HG03175 (cell line): ENCODE results near the gene TBC1D2B.
A peak's percentile ranks its signal among the peaks of the same experiment; 100 is the strongest.

Experiments
- ATAC-seq: cut with Tn5 transposase; IDR thresholded peaks from one replicate; pipeline ENCODE4 v1.9.1; 2021; ENCODE audit warnings: mild to moderate bottlenecking, moderate library complexity; ENCODE audit not compliant: unreplicated experiment

The TBC1D2B gene

GRCh38 chr15:78077053-78077870 lies at the start of gene TBC1D2B:
Gene TBC1D2B (minus strand): TSS chr15:78077711. CDS start chr15:78077652, 59 bp downstream.
- peak; percentile 66 for ATAC-seq

- ATAC-seq, result no peak
Measured at GRCh38 chr15:78125267-78125666, 47.8 kb upstream of the TBC1D2B start.

GRCh38 chr15:78120523-78120922 lies 43.0 kb upstream of the TBC1D2B start:
- ATAC-seq, result no peak

DNA sequence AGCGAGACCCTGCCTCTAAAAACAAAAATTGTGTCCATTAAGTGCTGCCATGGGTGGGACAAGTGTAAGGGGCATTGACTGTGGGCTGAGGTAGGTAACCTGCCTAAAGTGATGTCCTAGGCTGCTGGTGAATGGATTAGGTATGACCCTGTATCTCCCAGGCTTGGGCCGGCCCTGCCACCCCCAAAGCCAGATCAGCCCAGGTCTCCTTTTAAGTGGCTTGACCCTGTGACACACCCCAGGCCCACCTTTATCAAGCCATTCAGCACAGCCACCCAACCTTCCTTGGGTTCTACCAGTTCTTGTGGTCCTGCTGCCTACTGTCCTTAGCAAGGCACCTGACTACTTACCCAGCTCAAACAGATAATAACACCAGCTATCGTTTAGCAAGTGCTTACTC lies 35.0 kb upstream of the TBC1D2B start:
- ATAC-seq, result no peak

DNA sequence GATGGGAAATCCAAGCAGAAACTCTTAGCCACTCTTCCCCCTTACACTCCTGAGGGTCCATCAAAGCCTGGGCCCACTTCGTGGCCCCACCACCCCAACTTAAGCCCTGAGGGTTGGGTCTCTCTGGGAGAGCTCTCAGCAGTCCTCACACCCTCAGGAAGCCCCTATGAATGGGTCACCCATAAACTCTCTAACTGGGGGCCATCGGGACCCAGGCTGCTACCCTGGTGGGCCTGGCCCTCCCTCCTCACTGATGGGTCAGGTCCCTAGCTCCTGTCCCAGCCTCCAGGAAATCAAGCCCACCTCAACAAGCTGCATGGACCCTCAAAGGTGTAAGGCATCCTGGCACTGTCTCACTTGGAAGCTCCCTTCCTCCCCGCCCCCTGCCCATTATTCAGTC lies 34.3 kb upstream of the TBC1D2B start:
- ATAC-seq, result no peak

- no peak for ATAC-seq
Measured at GRCh38 chr15:78110916-78111475, 33.5 kb upstream of the TBC1D2B start.

GRCh38 chr15:78110096-78110495 lies 32.6 kb upstream of the TBC1D2B start:
- ATAC-seq, result no peak

- ATAC-seq, result no peak
Measured at GRCh38 chr15:78109156-78109555, 31.6 kb upstream of the TBC1D2B start.

GRCh38 chr15:78108300-78109084 lies 31.0 kb upstream of the TBC1D2B start:
- peak; percentile 53 for ATAC-seq

DNA sequence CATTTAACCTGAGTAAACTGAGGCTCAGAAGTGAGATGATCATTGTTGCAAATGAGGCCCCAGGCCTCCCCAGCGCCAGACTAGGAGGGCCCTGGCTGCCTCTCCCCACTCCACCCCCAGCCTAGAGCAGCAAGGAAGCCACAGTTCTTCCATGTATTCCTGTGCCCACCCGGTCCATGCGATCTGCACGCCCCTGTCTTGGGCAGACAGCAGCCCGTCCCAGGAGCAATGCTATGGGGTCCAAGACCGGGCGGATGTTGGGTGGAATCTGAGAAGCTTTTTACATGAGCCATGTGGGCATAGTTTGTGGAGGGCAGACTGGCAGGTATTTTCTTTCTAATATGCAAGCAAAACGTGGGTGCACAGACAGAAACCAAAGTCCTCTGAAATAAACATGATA lies 30.0 kb upstream of the TBC1D2B start:
- ATAC-seq, result no peak

DNA sequence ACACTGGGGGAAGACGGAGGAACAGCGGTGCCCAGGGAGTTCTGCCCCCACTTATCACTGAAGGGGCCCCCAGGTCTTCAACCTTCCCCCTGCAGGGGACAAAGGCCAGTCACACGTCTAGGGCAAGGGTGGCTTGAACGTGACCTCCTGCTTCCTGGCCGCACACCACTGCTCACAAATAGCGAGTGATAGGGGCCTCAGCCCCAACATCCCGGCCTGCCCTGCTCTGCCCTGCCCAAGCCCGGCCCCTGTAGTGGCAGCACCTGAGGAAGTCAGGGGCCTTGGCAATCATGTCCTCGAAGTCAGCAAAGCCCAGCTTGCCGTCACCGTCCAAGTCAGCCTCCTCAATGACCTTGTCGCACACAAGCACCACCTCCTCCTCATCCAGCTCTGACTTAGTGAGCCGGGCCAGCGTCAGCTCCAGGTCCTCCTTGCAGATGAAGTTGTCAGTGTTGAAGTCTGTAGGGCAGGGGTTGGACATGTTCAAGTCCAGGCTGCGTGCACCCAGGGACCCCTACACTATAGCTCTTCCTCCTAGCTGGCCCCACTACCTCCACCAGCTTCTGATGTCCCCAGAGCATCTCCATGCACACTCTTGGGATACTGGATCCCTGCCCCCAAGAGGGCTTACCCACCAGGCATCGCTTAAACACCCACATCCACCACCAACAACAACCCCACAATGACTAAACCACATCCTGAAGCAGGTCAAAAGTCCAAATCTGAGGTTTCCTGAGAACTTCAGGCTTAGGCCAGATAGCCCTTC lies 28.1 kb upstream of the TBC1D2B start:
- ATAC-seq, result no peak

DNA sequence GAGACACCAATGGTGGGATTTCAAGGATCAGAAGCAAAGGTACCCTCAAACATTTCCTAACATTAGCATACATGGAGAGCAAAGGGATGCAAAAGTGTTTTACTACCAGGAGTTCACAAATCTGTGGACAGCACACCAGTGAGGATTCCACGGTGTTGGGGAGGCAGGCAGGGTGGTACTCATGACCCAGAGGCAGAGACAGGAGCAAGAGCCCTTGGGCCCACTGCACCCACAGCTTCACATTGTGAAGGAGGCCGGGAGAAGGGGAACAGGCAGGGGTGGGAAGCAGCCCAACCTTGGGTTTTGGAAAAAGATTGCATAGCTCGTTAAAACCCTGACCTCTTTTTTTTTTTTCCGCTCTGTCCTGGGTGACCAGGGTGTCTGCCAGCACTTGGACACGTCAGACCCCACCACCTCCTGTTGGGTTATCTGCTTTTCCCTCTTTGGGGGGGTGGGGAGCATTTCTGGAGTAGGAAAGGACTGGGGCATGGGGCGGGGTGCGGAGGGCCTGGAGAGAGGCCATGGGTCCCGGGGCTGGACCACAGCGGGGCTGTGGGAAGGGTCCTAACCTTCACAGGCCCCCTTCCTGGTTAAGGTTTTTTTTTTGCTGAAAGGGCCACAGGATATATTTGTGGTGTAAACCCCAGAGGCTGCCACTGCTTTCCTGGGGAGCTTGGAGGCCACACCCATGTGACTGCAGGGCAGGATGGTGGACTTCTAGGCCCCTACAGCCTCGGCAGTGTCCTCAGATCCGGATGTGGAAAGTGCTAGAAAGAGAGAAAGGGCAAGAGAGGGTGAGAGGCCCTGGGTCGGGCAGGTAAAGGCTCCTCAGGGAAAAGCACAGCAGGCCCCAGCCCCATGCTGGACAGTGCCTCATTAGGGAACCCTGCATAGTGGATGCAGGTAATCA lies 27.3 kb upstream of the TBC1D2B start:
- ATAC-seq, result no peak

DNA sequence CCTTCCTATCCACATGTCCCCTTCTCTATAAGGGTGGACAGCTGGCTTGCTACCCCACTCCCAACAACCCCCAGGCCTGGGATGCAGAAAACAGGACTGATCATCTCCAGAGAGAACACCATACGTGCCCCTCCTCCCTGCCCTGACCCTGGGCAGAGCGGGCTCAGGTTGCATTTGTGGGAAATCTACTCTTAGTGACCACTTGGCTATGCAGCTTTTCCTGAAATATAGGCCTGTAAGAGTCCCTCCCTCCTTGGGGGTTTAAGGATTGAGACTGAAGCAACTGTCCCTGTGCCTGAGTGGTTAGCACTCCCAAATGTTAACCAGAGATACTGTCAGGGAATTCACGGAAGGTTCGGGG lies 26.6 kb upstream of the TBC1D2B start:
- ATAC-seq, result no peak

GRCh38 chr15:78103406-78104118 lies 26.1 kb upstream of the TBC1D2B start:
- peak; percentile 67 for ATAC-seq

- ATAC-seq, result no peak
Measured at GRCh38 chr15:78102741-78103140, 25.2 kb upstream of the TBC1D2B start.

DNA sequence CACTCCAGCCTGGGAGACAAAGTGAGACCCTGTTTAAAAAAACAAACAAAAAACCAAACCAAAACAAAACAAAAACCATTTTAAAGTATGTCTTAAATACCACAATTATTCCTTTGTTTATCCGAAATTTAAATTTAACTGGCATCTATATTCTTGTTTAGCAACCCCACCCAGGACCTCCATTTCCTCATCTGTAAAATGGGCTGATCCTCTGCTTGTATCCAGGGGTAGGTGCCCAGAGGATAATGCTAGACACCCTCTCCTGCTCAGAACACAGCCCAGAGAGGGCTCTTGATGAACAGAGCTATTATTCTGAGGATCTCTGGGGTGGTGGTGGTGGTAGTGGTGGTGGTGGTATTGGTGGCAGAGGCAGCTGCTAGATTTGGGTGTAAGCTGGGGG lies 24.7 kb upstream of the TBC1D2B start:
- ATAC-seq, result no peak

DNA sequence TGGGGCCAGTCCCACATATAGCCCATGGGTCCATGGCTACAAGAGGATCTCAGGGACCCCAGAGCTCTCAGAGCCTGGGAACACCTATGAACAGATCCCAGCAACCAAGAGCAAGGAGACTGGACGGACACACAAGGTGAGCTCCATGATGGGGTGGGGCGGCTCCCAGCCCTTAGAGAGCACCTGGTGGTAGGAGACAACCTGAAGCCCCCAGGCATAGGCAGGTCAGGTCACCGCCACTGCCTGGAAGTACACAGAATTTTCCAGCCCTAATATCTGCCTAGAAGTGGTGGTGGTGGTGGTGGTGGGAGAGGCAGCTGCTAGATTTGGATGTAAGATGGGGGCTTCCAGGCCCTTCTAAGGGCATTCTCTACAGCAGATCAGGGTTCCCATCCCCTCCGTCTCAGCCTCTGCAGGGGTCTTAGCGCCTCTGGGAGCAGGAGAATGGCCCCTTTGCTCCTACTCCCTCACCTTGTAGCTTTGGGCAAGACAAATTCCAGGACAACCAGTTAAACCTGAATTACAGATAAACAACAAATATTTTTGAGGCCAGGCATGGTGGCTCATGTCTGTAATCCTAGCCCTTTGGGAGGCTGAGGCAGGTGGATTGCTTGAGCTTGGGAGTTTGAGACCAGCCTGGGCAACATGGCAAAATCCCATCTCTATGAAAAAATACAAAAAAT lies 24.1 kb upstream of the TBC1D2B start:
- no peak for ATAC-seq

GRCh38 chr15:78100886-78101285 lies 23.4 kb upstream of the TBC1D2B start:
- no peak for ATAC-seq
